ENCODE measurements around the gene CPLX1. TPM values are rescaled to one million over a fixed set of nuclear protein-coding genes. Genes with fewer than 3 reads are reported as not detected.
A peak's percentile ranks its signal among the peaks of the same experiment; 100 is the strongest.

The CPLX1 gene
- total and polyA plus RNA-seq, 2 experiments from 2014 or later: 0.79 to 1.8 TPM

DNA sequence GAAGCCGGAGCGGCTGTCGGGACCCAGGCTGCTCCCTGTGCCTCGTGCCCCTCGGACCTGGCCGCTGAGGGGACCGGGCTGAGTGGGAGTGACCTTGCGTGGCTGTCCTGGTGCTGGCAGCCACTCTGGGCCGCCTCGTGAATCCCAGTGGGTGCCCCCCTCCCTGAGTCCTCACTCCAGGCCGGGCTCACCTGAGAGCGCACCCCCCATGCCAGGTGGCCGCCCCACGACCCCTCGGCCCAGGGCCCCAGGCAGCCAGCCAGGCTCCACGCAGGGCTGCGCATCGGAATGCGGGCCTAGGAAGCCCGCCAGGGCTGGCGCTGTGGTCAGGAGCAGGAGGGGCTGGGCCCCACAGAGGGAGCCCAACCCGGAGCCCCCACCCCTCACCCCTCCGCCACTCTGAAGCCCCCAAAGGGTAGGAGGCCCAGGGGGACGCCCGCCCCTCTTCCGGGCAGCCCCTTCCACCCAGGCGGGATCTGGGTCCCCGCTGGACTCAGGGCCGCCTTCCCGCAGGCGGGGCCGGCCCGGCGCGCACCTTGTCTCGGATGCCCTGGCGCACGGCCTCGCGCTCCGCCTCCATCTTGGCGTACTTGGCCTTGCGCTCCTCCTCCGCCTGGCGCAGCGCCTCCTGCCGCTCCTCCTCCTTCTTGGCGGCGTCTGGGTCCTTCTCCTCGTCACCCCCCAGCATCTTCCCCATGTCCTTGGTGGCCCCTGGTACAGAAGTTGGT is 33.9 kb downstream of the CPLX1 start:
- H3K9me3 ChIP-seq (ENCODE audit: low read depth): no peaks in the 10 kb centered on the region
- H3K4me1 ChIP-seq (ENCODE audit: low read depth): no peaks in the 10 kb centered on the region
- peak in 1 of 2 donors; percentile 53 for DNase-seq (ENCODE audit: low read depth in 1 of 2, low spot score in 1 of 2)
- TF ChIP-seq, protein P1, sequence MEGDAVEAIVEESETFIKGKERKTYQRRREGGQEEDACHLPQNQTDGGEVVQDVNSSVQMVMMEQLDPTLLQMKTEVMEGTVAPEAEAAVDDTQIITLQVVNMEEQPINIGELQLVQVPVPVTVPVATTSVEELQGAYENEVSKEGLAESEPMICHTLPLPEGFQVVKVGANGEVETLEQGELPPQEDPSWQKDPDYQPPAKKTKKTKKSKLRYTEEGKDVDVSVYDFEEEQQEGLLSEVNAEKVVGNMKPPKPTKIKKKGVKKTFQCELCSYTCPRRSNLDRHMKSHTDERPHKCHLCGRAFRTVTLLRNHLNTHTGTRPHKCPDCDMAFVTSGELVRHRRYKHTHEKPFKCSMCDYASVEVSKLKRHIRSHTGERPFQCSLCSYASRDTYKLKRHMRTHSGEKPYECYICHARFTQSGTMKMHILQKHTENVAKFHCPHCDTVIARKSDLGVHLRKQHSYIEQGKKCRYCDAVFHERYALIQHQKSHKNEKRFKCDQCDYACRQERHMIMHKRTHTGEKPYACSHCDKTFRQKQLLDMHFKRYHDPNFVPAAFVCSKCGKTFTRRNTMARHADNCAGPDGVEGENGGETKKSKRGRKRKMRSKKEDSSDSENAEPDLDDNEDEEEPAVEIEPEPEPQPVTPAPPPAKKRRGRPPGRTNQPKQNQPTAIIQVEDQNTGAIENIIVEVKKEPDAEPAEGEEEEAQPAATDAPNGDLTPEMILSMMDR (IDR thresholded peaks at IDR 0.05; ENCODE audit: low read depth, low read length): peak; percentile 18
- no peak overlapping the region for H3K4me3 ChIP-seq
- no peaks in the 10 kb centered on the region for H3K36me3 ChIP-seq
- peaks cover 91% of the 10 kb centered on the region for H3K27me3 ChIP-seq
- H3K27ac ChIP-seq: no peak overlapping the region

DNA sequence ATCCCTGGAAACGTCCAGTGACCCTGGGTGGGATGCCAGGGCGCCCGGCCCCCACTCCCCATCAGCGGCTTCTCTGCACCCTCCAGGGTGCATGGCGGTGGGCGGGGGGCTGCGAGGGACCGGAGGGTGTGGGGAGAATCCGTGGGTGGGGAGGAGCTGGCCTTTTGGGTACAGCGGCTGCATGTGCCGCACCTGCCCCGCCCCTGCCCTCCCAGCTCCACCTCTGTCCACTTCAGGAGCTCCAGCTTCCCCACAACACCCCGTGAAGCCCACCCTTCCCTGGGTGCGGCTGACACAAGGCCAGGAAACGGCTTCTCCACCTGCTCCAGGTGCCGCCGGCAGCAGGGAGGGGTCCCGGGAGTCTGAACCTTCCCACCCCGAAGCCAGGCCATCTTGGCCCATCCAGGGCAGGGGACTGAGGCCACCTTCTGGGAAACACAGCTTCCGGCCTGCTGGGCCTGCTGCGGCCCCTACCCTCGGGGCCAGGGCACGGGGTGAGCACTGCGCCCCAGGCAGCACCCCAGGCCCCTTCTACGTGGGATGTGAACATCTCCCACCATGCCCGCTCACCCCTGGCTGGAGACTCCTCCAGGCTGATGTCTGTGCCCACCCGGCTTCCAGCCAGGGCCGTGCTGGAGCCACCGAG is 34.6 kb downstream of the CPLX1 start:
- Histone ChIP-seq H3K27ac (no peak overlapping the region), H3K4me3 (no peak overlapping the region), H3K9me3 (ENCODE audit: low read depth) (no peaks in the 10 kb centered on the region), H3K36me3 (no peaks in the 10 kb centered on the region), H3K4me1 (ENCODE audit: low read depth) (no peaks in the 10 kb centered on the region), H3K27me3 (peaks cover 91% of the 10 kb centered on the region)
- no peak for DNase-seq (ENCODE audit: low read depth in 1 of 2, low spot score in 1 of 2)
- TF ChIP-seq, protein P1 (IDR thresholded peaks at IDR 0.05; ENCODE audit: low read depth, low read length): no peak

DNA sequence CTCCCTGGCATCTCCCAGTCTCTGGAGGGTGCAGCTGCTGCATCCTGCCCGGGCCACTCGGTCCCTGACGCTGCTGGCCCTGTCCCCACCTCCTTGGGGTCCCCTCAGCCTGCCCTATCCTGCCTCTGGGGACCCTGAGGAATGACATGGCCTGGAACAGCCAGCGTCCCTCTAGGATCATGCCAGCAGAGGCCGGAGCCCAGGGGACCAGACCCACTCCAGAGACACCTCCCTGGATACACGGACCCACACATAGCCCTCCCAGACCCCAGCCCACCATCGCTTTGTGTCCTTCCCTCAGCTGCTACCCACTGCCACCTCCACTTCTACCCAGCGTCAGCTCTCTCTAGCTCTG is 35.5 kb downstream of the CPLX1 start:
- Histone ChIP-seq H3K36me3 (no peaks in the 10 kb centered on the region), H3K4me3 (no peak overlapping the region), H3K27me3 (peaks cover 91% of the 10 kb centered on the region), H3K27ac (no peak overlapping the region), H3K4me1 (ENCODE audit: low read depth) (peaks cover 6% of the 10 kb centered on the region), H3K9me3 (ENCODE audit: low read depth) (no peaks in the 10 kb centered on the region)
- TF ChIP-seq, protein P1 (IDR thresholded peaks at IDR 0.05; ENCODE audit: low read depth, low read length): no peak
- no peak for DNase-seq (ENCODE audit: low read depth in 1 of 2, low spot score in 1 of 2)

DNA sequence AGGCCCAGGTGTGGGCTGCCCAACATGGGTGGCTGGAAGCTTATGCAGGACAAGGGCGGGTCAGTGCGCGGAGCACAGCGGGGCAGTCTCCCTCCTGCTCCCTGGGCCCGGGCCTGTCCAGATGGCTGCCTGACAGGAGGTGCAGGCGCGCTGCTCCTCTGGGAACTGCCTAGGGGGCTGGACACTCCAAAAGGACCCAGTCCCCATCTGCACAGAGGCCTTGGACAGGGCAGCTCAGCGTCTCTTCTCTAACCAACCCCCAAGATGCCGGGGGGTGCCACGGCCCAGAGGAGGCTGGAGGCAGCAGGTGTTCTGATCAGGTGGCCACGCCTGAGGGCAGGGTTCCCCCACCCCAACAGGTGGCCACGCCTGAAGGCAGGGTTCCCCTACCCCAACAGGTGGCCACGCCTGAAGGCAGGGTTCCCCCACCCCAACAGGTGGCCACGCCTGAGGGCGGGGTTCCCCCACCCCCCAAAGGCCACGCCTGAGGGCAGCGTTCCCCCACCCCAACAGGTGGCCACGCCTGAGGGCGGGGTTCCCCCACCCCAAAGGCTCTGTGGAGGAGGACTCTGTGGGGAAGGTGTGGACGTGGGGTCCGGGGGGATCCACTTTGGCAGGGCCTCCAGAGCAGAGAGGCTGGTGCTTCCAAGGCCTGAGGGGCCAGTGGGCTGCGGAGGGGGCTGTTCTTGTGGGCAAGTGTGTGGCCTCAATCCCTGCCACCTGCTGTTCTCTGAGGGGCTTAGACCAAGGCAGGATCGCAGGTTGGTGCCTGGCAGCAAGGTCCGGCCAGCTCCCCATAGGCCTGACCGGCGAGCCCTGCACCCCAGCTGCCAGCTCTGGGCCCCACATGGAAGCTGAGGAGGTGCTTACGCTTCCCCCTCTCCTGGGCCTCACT is 36.1 kb downstream of the CPLX1 start:
- DNase-seq (ENCODE audit: low read depth in 1 of 2, low spot score in 1 of 2): no peak
- Histone ChIP-seq H3K36me3 (no peaks in the 10 kb centered on the region), H3K27ac (no peak overlapping the region), H3K9me3 (ENCODE audit: low read depth) (no peaks in the 10 kb centered on the region), H3K4me1 (ENCODE audit: low read depth) (peaks cover 6% of the 10 kb centered on the region), H3K27me3 (peaks cover 91% of the 10 kb centered on the region), H3K4me3 (no peak overlapping the region)
- TF ChIP-seq, protein P1 (IDR thresholded peaks at IDR 0.05; ENCODE audit: low read depth, low read length): no peak

DNA sequence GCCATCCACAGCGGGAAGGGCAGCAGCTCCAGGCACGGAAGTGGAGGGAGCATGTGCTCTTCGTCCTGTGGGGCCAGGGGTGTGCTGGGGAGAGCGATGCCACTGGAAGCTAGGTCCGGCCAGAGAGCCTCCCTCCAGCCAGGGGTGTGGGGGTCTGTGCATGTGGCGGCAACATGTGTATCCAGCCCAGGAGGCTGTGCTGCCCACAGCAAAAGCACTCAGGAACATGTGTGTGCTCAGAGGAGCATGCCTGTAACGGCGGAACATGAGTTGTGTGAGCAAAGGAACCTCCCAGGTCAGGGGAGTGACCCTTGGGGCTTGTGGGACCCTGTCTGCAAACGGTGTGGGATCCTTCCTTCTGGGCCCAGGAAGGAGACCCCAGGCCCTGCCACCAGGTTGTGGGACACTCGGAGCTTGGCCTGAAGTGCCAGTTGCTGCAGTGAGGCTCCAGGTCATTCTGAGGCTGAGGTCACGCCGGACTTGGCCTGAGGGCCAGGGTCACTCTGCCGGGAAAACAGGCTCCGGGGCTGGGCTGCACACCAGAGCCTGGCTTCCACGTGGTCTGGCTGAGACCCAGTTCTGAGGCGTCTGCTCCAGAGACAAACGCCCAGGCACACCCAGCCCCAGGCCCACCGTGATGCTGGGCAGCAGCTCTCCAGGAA is 37.2 kb downstream of the CPLX1 start:
- DNase-seq (ENCODE audit: low read depth in 1 of 2, low spot score in 1 of 2): no peak
- no peak overlapping the region for H3K4me3 ChIP-seq
- peaks cover 6% of the 10 kb centered on the region for H3K4me1 ChIP-seq (ENCODE audit: low read depth)
- TF ChIP-seq, protein P1 (IDR thresholded peaks at IDR 0.05; ENCODE audit: low read depth, low read length): no peak
- H3K27me3 ChIP-seq: peaks cover 89% of the 10 kb centered on the region
- no peaks in the 10 kb centered on the region for H3K36me3 ChIP-seq
- no peaks in the 10 kb centered on the region for H3K9me3 ChIP-seq (ENCODE audit: low read depth)
- no peak overlapping the region for H3K27ac ChIP-seq
